GM15510 (cell line): ENCODE measurements around the gene TSPAN9.

Experiments
- POLR2A ChIP-seq: IDR thresholded peaks from 3 replicates; pipeline ENCODE4 v1.6.1; 2011; ENCODE audit warnings: borderline replicate concordance; ENCODE audit not compliant: insufficient read length; ENCODE audit errors: extremely low read depth

Gene TSPAN9

GRCh38 chr12:3295225-3295624 lies 218.0 kb downstream of the TSPAN9 start:
- no peak for TF ChIP-seq POLR2A

- no peak for TF ChIP-seq POLR2A
Measured at GRCh38 chr12:3295646-3296408, 218.6 kb downstream of the TSPAN9 start.

GRCh38 chr12:3296409-3296701 lies 219.2 kb downstream of the TSPAN9 start:
- TF ChIP-seq POLR2A: no peak

GRCh38 chr12:3298603-3299002 lies 221.4 kb downstream of the TSPAN9 start:
- no peak for TF ChIP-seq POLR2A

- no peak for TF ChIP-seq POLR2A
Measured at GRCh38 chr12:3299929-3300832, 223.0 kb downstream of the TSPAN9 start.

- no peak for TF ChIP-seq POLR2A
Measured at GRCh38 chr12:3300833-3301401, 223.7 kb downstream of the TSPAN9 start.

- no peak for TF ChIP-seq POLR2A
Measured at GRCh38 chr12:3302401-3303041, 225.3 kb downstream of the TSPAN9 start.

- TF ChIP-seq POLR2A: no peak
Measured at GRCh38 chr12:3303410-3304136, 226.4 kb downstream of the TSPAN9 start.

- no peak for TF ChIP-seq POLR2A
Measured at GRCh38 chr12:3304436-3305165, 227.4 kb downstream of the TSPAN9 start.

- no peak for TF ChIP-seq POLR2A
Measured at GRCh38 chr12:3305464-3305863, 228.3 kb downstream of the TSPAN9 start.

- TF ChIP-seq POLR2A: no peak
Measured at GRCh38 chr12:3305904-3306619, 228.9 kb downstream of the TSPAN9 start.

- no peak for TF ChIP-seq POLR2A
Measured at GRCh38 chr12:3307389-3307788, 230.2 kb downstream of the TSPAN9 start.

GRCh38 chr12:3308063-3308462 lies 230.9 kb downstream of the TSPAN9 start:
- TF ChIP-seq POLR2A: no peak
